Measurements from ENCODE around the gene WWC2.

GRCh38 chr4:183132865-183133264 lies 33.8 kb downstream of the WWC2 start:
- TF ChIP-seq CTCF (IDR thresholded peaks at IDR 0.05; ENCODE audit: low read depth, low read length, poor library complexity, severe bottlenecking): no peak
- no peak for TF ChIP-seq EZH2phosphoT487 (IDR thresholded peaks at IDR 0.05; ENCODE audit: borderline replicate concordance, low read length)

Measured in DOHH2 (cell line).